ENCODE measurements around the gene HSDL1. TPM values are rescaled to one million over a fixed set of nuclear protein-coding genes. Genes with fewer than 3 reads are reported as not detected.
"Not testable (repeated sequence)": the region's sequence is repeated elsewhere in the genome, so short reads cannot be mapped to it uniquely, and the experiment has no call there.

HSDL1 gene
- total RNA-seq, 1 experiment from 2014 or later = 19.3 TPM

DNA sequence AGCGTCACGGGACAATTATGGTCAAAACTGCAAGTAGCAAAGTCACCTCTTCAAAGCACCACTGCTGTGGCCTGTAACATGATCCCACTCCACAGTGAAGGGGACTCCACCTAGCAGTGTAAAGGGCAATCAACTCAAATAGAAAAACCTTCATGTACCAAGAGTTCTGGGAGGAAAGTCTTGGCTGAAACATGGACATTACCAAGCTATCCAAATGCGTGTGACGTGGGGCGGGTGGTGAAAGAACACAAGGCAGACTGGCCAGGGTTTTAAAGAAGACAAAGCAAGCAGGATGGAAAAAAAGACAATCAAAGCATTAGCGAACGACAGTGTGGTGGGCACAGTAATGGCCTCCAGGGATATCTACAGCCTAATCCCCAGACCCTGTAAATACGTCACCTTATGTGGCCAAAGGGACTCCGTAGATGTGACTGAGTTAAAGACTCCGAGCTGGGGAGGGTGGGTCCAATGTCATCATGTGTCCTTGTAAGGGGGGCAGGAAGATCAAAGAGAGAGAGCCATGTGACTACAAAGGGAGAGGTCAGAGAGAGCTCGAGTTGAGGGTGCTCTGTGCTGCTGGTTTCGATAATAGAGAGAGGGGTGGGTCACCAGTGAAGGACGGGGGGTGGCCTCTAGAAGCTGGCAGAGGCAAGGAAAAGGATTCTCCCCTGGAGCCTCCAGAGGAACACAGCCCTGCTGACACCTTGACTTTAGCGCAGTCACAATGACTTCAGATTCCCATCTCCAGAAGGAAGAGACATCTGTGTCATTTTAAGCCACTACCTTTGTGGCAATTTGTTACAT lies 6.0 kb downstream of the HSDL1 start:
- DNase-seq (ENCODE audit: low read depth) = peak; percentile 62

DNA sequence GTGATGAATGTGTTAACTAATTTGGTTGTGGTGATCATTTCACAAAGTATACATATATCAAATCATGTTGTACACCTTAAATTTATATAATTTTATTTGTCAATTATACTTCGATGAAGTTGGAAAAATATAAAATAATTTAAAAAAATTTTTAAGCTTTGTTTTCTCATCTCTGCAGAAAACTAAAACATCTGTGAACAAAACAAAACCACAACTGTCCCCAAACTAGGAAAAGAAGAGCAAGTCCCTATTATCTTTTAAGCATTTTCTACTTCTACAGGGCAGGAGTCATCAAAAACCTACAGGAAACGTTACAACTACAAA lies 6.5 kb downstream of the HSDL1 start:
- DNase-seq (ENCODE audit: low read depth) = no peak

DNA sequence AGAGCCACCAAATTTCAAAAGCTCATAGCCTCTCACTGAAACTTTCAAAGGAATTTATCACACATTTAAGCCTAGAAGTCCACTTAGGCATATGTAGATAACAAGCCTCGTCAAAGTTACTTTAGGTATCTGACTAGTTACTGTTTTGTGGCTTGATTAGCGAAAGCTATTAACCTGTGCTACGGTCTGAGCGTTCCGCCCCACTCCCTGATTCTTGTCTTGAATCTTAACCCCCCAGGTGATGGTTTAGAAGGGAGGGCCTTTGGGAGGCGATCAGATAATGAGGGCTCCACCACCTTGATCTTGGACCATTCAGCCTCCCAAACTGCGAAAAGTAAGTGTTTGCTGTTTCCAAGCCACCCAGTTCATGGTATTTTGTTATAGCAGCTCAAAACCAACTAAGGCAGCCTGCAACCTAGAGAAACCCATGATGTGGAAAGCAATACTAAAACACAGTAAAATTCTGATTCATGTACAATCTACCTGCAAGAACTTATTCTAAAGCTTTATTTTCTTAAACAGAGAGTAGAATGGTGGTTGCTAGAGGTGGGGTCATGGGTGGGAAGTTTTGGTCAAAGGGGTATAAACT lies 7.1 kb downstream of the HSDL1 start:
- no peak for DNase-seq (ENCODE audit: low read depth)

DNA sequence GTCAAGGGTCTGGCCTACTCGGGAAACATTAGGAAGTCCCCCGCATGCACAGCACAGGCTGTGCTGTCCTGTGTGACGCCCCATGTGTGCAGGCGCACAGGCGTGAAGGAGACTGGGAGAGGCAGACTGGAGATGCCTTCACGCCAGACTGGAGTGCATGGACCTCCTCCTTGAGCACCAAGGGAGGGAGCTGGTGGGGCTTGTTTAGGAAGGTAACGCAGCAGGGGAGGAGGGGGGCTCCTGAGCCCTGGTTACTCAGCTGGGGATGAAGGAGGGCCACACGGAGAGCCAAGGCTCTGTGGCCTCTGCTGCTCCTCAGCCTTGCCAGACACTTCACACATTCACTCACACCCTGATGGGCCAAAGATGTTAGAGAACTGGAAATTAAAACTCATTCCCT lies 7.7 kb downstream of the HSDL1 start:
- no peak for DNase-seq (ENCODE audit: low read depth)

DNA sequence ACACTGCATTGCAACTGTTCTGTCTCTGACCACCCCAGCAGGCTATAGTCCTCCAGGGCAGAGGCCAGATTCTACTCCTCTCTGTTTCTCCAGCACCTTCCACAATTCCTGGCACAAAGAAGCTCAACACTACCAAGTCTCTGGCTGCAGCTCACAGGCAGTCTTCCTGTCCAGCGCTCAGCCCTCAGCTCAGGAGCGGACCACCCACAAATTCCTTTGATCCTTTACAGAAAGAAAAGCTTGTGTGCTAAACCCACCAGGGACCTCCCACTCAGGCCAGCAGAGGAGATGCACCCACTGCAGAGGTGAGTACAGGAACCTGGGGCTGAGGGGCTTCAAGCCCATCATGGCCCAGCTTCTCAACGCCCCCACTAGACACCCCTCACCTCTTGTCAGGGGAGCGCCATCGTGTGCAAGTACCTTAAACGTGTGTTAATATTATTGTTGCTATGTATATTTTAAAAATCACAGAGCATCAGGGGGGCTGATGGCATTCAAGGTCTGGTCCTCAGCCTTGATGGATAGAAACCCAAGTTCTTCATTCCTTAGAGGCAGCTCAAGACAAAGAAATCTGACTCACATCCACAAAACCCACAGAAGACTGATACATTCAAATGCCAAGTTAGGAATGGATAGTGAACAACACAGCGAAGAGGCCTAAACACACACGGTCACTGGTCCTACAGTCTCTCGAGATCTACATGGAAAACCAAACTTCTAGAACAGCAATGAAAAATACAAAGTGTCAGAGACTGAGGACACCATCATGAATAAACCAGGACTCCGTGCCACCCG lies 8.4 kb downstream of the HSDL1 start:
- no peak for DNase-seq (ENCODE audit: low read depth)

DNA sequence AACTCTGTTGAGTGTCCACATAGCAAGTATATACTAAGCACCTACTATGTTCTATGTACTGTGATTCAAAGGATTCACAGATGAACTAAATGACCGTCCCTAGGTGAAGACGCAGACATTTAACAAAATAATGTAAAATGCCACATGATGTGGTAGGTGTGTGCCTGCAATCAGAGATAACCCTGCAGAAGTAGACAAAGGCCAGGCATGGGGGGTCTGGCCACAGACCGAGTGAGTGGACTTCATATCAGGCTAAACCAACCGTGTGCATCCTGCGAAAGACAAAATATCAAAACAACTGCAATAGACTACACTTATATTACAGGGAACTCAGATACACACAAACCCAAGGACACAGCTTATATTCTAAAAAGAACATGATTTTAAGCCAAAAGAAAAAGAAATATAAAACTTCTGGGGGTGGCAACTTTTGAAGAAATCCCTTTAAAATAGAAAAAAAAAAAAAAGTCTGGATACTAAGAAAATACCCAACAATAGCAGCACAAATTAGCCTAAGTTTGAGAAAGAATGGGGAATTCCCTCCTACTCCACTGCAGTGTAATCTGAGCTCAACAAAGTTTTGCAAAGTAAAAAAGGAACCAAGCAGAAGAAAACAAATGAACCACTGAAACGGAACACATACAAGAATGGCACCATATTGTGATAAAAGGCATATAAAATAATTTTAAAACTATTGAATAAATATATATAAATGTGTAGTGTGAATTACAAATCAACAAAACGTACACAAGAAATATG lies 12.3 kb downstream of the HSDL1 start:
- DNase-seq (ENCODE audit: low read depth) = no peak

DNA sequence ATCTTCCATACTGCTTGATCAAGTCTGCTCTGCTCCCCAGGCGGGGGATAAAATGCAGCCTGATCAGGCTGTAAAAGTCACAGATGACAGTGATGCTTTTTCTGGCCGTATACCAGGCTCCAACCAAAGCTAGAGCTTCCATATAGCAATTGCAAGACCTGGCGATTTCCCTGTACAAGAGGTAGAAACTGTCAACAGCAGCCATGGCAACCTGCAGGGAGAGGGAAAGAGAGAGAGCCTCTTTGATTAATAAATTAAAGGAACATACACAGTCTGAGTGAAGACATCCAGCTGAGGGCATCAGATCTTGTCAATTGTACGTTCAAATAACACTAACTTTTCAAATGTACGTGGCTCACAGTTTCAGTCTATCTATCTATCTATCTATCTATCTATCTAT lies 13.9 kb downstream of the HSDL1 start:
- DNase-seq (ENCODE audit: low read depth) = no peak

DNA sequence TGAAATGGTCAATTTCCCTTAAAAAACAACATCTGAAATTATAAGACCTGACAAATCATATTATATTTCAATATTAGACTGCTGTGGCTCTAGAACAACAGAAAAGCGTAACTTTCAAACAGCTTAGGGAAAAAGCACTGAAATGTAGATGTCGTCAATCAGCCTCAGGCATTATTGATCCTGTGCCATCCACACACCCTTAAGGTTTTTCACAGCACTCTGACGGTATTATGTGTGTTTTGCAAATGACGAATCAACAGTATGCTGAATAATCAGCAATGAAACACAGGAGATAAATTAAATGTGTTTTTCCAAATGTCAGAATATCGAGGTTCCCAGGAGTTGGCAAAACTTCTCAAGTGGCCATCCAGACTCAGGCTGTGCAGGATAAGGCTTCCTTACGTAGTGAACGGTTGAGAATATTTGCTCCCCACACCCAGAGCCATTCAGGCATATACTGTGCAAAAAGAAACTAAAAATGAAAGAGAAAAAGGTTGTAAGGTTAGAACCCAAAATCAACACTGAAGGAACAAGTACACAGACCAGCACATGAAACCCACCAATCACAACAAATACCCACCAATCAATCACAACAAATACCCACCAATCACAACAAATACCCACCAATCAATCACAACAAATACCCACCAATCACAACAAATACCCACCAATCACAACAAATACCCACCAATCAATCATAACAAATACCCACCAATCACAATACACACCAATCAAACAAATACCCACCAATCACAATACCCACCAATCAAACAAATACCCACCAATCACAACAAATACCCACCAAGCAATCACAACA lies 20.5 kb downstream of the HSDL1 start:
- DNase-seq (ENCODE audit: low read depth) = no peak

DNA sequence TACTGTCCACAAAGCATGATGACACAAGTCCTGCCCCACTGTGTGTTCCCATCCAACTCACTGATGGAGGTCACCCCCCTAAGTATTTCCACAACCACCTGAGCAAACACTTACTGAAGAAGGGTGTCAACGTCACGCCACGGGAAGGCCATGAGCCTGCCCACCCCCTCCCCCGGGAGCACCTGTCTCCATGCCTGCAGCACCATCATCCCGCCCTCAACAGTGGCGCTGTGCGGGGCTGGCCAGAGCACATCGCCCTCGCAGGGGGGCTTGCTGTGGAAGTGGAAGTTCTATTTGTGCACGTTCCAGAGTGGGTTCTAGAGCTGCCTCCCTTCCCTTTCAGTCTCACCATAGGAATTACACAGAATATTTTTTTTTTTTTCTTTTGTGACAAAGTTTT lies 24.0 kb downstream of the HSDL1 start:
- no peak for DNase-seq (ENCODE audit: low read depth)

DNA sequence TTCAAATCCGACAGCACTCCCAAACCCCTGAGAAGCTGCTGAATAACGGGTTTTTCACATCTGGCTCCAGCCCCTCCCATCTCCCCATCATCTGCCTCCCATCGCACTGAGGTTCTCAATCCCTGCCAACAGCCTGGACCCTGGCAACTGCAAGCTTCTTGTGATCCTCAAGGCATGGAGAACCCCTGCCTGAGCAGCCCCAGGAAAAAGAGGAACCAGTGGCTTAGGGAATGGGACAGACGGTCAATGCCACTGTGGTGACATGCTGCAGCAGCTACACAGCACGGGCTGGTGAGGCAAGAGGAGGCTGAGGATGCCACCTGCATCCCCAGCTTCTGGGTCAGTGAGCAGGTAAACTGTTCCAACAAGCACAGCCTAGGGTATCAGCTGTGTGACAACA lies 25.0 kb downstream of the HSDL1 start:
- no peak for DNase-seq (ENCODE audit: low read depth)

DNA sequence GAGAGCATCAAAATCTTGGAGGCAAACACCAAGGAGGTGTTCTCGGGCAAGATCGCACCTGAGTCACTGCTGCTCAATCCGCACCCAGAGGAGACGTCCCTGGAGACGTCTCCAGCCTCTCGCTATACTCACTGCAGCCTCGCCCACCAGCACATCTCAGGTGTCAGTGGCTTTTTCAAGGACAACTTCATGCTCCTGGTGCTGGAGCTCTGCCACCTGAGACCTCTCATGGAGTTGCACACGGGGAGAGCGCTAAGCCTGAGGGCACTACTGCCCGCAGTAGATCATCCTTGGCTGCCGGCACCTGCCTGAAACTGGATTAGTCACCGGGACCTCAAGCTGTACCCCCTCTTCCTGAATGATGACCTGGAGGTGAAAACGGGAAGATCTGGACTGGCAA lies 25.6 kb downstream of the HSDL1 start:
- no peak for DNase-seq (ENCODE audit: low read depth)

DNA sequence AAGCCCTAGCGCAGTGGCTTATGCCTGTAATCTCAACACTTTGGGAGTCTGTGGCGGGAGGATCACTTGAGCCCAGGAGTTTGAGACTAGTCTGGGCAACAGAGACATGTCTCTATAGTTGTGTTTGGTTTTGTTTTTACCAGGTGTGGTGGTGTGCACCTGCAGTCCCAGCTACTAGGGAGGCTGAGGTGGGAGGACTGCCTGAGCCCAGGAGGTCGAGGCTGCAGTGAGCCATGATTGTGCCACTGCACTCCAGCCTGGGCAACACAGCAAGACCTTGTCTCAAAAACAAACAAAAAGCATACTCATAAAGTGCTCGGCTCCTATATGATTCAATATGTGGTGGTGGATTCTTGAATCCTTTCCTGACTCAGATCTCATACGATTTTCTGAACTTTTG lies 26.7 kb downstream of the HSDL1 start:
- not testable (repeated sequence) for DNase-seq (ENCODE audit: low read depth)

DNA sequence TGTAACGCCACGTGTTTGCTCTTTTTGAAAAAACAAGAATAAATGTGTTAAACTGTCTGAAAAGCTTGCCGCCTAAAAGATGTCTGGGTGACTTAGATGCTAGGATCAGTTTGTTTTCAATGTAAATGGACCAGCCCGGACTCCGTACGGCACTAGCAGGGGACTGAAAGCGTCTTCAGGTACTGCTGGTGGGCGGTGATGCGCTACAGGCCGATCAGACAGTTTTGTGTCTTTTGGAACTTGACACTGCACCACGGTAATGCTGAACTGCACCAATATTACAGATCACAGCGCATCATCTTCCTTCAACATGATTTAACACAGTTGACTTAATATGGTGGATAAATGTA lies 27.5 kb downstream of the HSDL1 start:
- DNase-seq (ENCODE audit: low read depth) = peak; percentile 23

DNA sequence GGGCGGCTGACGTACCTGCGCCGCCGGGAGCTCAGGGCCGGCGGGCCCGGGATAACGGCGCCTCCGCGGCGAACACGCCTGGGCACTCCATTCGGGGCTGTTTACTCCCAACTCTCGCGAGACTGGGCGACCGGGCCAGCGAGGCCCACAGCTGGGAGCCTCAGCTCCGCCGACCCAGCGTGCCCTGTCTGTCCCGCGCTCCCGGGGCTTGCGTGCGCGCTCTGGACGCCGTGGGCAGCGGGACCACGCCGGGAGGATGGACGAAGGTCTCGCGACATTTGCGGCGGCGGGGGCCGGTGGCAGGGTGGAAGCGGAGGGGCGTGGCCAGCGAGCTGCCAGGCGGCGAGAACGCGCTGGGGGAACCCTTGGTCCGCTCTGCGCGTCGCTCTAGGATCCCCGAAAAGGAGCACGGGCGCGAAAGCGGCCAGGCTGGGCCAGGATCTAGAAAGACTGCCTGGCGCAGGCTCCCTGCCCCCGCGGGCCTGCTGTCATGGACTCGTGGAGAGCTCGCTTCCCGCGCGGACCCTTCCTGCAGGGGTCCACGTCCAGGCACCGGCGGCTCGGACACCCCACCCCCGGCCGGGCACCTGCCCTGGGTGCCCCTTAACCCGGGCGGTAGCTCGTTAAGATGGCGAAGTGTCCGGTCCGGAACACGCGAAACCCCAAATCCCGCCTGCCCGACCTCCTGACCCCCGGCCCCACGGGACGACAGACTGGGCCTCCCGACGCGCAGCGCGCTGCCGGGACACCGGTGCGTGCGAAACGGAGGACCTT lies 28.1 kb downstream of the HSDL1 start, which contains the start of gene MBTPS1:
MBTPS1 (minus strand) TSS at position 223 of the 774 bp plus-strand sequence. CDS start 15,159 bp downstream, outside the sequence.
- peak; percentile 95 for DNase-seq (ENCODE audit: low read depth)

DNA sequence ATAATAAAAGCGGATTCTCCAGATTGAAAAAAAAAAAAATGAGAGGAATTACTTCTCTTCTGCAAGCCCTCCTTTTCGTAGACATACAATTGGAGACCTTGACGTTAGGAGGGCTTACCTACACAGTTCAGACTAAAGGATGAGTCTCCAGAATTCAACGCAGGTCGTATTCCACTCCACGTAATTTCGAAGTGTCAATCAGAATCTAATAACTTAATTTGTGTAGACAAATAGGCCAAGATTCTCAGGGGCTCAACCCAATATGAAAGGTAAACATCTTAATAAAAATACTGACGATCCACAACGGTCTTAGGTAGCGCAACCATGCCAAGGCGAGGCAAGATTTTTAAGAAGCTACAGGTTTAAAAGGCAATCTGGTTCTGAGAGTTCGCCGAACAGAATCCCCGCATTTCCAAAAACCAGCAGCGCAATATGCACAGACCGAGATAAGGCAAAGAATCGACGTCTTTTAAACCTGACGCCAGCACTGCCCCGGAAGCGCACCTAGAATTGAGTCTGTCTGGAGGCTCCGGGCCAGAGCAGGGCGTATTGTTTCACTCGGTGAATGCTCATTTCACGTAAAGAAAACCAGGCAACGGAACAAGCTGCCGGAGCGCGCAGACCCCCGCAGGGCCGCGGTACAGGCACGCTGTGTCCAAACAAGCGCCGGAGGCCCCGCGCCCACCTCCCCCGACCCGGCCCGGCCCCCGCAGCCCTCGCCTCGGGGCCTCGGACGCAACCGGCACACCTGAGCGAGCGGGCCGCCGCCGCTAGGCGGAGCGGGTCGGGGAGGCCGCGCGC lies 28.9 kb downstream of the HSDL1 start:
- DNase-seq (ENCODE audit: low read depth) = no peak

DNA sequence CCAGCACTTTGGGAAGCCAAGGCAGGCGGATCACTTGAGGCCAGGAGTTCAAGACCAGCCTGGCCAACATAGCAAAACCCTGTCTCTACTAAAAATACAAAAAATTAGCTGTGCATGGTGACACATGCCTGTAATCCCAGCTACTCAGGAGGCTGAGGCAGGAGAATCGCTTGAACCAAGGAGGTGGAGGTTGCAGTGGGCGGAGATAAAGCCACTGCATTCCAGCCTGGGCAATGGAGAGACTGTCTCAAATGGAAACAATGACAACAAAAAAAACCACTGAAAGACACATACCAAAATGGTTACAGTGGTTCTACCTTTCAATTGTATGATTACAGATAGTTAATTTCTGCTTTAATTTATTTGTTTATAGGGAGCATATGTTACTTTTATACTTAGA lies 33.0 kb downstream of the HSDL1 start:
- not testable (repeated sequence) for DNase-seq (ENCODE audit: low read depth)

DNA sequence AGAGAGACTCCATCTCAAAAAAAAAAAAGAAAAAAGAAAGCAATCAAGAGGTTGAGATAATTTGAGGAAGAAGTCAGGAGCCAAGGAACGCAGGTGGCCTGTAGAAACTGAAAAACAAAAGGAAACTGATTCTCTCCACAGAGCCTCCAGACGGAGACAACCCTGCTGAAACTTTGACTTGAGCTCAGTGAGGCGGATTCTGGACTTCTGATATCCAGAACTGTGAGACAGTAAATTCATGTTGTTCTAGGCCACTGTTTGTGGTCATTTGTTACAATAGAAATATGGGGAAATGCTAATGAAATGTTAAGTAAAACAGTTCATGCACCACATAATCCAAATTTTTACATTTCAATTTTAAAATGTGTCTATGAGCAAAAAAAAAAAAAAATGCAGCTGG lies 33.5 kb downstream of the HSDL1 start:
- no peak for DNase-seq (ENCODE audit: low read depth)

DNA sequence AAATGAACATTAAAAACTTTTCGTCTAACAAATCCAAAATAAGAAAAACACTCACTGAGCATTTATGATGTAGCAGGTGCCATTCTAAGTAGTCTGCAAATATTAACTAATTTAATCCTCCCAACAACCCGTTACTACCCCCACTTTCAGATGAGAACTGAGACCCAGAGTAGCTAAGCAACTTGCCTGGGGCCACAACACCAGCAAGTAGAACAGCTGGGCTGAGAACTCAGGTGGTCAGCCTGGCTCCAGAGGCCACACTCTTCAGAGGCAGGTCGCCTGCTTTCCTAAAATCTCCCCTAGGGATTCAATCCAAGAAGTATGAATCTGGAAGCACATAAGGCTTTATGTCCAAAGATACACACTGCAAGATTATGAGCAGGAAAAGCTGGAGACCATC lies 34.5 kb downstream of the HSDL1 start:
- DNase-seq (ENCODE audit: low read depth) = no peak

Data from HT1080 (cell line).